NCI-H748 treated with DMSO at 0.1 percent for 48 hours (cell line): ENCODE measurements around the gene CENPT.
"Not testable (repeated sequence)": the region's sequence is repeated elsewhere in the genome, so short reads cannot be mapped to it uniquely, and the experiment has no call there.

Source experiments
- DNase-seq: peaks from one replicate; lab custom pipeline; 2025; lab: John Stamatoyannopoulos, UW

Gene CENPT

GRCh38 chr16:67873435-67874370 lies 26.2 kb upstream of the CENPT start:
- no peak for DNase-seq

- DNase-seq, result no peak
Observed at GRCh38 chr16:67872631-67873434, 25.3 kb upstream of the CENPT start, which contains the start of gene EDC4. Gene EDC4, plus strand, starts transcription at chr16:67873052. Its CDS starts 210 bp downstream, at chr16:67873262.

- DNase-seq, result no peak
Observed at GRCh38 chr16:67872131-67872630, 24.7 kb upstream of the CENPT start.

GRCh38 chr16:67871256-67871655 lies 23.8 kb upstream of the CENPT start:
- no peak for DNase-seq

GRCh38 chr16:67869653-67870052 lies 22.2 kb upstream of the CENPT start:
- DNase-seq, result no peak

GRCh38 chr16:67868290-67868689 lies 20.8 kb upstream of the CENPT start:
- no peak for DNase-seq

GRCh38 chr16:67865318-67865717 lies 17.8 kb upstream of the CENPT start:
- DNase-seq, result no peak

- DNase-seq, result no peak
Observed at GRCh38 chr16:67864594-67864993, 17.1 kb upstream of the CENPT start.

- not testable (repeated sequence) for DNase-seq
Observed at GRCh38 chr16:67864044-67864443, 16.6 kb upstream of the CENPT start.

GRCh38 chr16:67862623-67863583 lies 15.4 kb upstream of the CENPT start:
- no peak for DNase-seq

- DNase-seq, result no peak
Observed at GRCh38 chr16:67861877-67862276, 14.4 kb upstream of the CENPT start.

GRCh38 chr16:67860589-67861398 lies 13.3 kb upstream of the CENPT start:
- no peak for DNase-seq

- DNase-seq, result no peak
Observed at GRCh38 chr16:67858500-67858899, 11.0 kb upstream of the CENPT start.

GRCh38 chr16:67857547-67858233 lies 10.2 kb upstream of the CENPT start:
- DNase-seq, result peak; percentile 87

GRCh38 chr16:67856927-67857546 lies 9.5 kb upstream of the CENPT start:
- no peak for DNase-seq

GRCh38 chr16:67855789-67856188 lies 8.3 kb upstream of the CENPT start:
- DNase-seq, result no peak

- no peak for DNase-seq
Observed at GRCh38 chr16:67853670-67854069, 6.2 kb upstream of the CENPT start.

GRCh38 chr16:67848118-67848517 lies 625 bp upstream of the CENPT start:
- no peak for DNase-seq

- peak; percentile 67 for DNase-seq
Observed at GRCh38 chr16:67846320-67847063, 1.0 kb downstream of the CENPT start, which contains the start of gene NUTF2. Gene NUTF2, plus strand, starts transcription at chr16:67846933. Its CDS starts 18,198 bp downstream, at chr16:67865131.
